NCI-H748 treated with DMSO at 0.1 percent for 48 hours (cell line): ENCODE data around the gene ZNF76.
A peak's percentile ranks its signal among the peaks of the same experiment; 100 is the strongest.
"Not testable (repeated sequence)": the region's sequence is repeated elsewhere in the genome, so short reads cannot be mapped to it uniquely, and the experiment has no call there.

Experiments used
- DNase-seq: peaks from one replicate; lab custom pipeline; 2025; lab: John Stamatoyannopoulos, UW

ZNF76 gene

GRCh38 chr6:35300848-35301247, 41.3 kb downstream of the ZNF76 start:
- DNase-seq: no peak

GRCh38 chr6:35302604-35303241, 43.2 kb downstream of the ZNF76 start:
- DNase-seq: no peak

- no peak for DNase-seq
Observed at GRCh38 chr6:35304299-35304698, 44.8 kb downstream of the ZNF76 start.

GRCh38 chr6:35305117-35305516, 45.6 kb downstream of the ZNF76 start:
- no peak for DNase-seq

GRCh38 chr6:35307138-35307537, 47.6 kb downstream of the ZNF76 start:
- not testable (repeated sequence) for DNase-seq

- not testable (repeated sequence) for DNase-seq
Observed at GRCh38 chr6:35308543-35308942, 49.0 kb downstream of the ZNF76 start.

GRCh38 chr6:35309611-35310264, 50.2 kb downstream of the ZNF76 start:
- no peak for DNase-seq

GRCh38 chr6:35310265-35310831, 50.8 kb downstream of the ZNF76 start:
- DNase-seq: no peak

GRCh38 chr6:35311390-35312075, 52.0 kb downstream of the ZNF76 start:
- no peak for DNase-seq

GRCh38 chr6:35312076-35312800, 52.7 kb downstream of the ZNF76 start:
- no peak for DNase-seq

GRCh38 chr6:35312807-35313206, 53.3 kb downstream of the ZNF76 start:
- no peak for DNase-seq

GRCh38 chr6:35317483-35318195, 58.1 kb downstream of the ZNF76 start:
- DNase-seq: peak; percentile 55

- peak; percentile 70 for DNase-seq
Observed at GRCh38 chr6:35318196-35319171, 58.9 kb downstream of the ZNF76 start.

GRCh38 chr6:35319346-35320030, 60.0 kb downstream of the ZNF76 start:
- no peak for DNase-seq

GRCh38 chr6:35320031-35320410, 60.5 kb downstream of the ZNF76 start:
- DNase-seq: no peak

- no peak for DNase-seq
Observed at GRCh38 chr6:35321091-35321490, 61.6 kb downstream of the ZNF76 start.

GRCh38 chr6:35327349-35328027, 68.0 kb downstream of the ZNF76 start:
- peak; percentile 32 for DNase-seq

- no peak for DNase-seq
Observed at GRCh38 chr6:35328108-35328723, 68.7 kb downstream of the ZNF76 start.

- not testable (repeated sequence) for DNase-seq
Observed at GRCh38 chr6:35328965-35329364, 69.4 kb downstream of the ZNF76 start.
